ENCODE results near the gene CASP8AP2.
"Not testable (repeated sequence)": the region's sequence is repeated elsewhere in the genome, so short reads cannot be mapped to it uniquely, and the experiment has no call there.

- not testable (repeated sequence) for TF ChIP-seq CTCF (conservative IDR thresholded peaks at IDR 0.05; ENCODE audit: low read length); EZH2phosphoT487 (IDR thresholded peaks at IDR 0.05; ENCODE audit: borderline replicate concordance)
Observed at GRCh38 chr6:89828475-89828987, 1.1 kb upstream of the CASP8AP2 start.

Data from Loucy (cell line).